ENCODE results near the gene TRPC4.

GRCh38 chr13:37709318-37709717, 160.3 kb downstream of the TRPC4 start:
- TF ChIP-seq CTCF (IDR thresholded peaks at IDR 0.05; ENCODE audit: insufficient read depth, low read length, poor library complexity, severe bottlenecking), result no peak
- TF ChIP-seq EZH2phosphoT487 (conservative IDR thresholded peaks at IDR 0.05; ENCODE audit: low read length), result no peak
